ENCODE data around the gene CSRNP3. TPM values are rescaled to one million over a fixed set of nuclear protein-coding genes. Genes with fewer than 3 reads are reported as not detected.

CSRNP3 gene
- total RNA-seq, 1 donor from 2014 or later: 1.9 TPM

- H3K9me3 ChIP-seq: no peaks in the 10 kb centered on the region
- no peak for ATAC-seq
- no peaks in the 10 kb centered on the region for H3K27me3 ChIP-seq
- H3K4me3 ChIP-seq: no peak overlapping the region
- H3K4me1 ChIP-seq: no peaks in the 10 kb centered on the region
- no peaks in the 10 kb centered on the region for H3K36me3 ChIP-seq
- no peak overlapping the region for H3K27ac ChIP-seq
- intact Hi-C loops (cut with DNase I): no loop called here
- TF ChIP-seq, protein P1, sequence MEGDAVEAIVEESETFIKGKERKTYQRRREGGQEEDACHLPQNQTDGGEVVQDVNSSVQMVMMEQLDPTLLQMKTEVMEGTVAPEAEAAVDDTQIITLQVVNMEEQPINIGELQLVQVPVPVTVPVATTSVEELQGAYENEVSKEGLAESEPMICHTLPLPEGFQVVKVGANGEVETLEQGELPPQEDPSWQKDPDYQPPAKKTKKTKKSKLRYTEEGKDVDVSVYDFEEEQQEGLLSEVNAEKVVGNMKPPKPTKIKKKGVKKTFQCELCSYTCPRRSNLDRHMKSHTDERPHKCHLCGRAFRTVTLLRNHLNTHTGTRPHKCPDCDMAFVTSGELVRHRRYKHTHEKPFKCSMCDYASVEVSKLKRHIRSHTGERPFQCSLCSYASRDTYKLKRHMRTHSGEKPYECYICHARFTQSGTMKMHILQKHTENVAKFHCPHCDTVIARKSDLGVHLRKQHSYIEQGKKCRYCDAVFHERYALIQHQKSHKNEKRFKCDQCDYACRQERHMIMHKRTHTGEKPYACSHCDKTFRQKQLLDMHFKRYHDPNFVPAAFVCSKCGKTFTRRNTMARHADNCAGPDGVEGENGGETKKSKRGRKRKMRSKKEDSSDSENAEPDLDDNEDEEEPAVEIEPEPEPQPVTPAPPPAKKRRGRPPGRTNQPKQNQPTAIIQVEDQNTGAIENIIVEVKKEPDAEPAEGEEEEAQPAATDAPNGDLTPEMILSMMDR (IDR thresholded peaks at IDR 0.05): no peak
- DNase-seq: no peak
Measured at GRCh38 chr2:165454905-165455304, 14.6 kb upstream of the CSRNP3 start.

- DNase-seq: no peak
- no peak overlapping the region for H3K27ac ChIP-seq
- H3K4me1 ChIP-seq: no peaks in the 10 kb centered on the region
- TF ChIP-seq, protein P1 (IDR thresholded peaks at IDR 0.05): no peak
- H3K27me3 ChIP-seq: no peaks in the 10 kb centered on the region
- no peak overlapping the region for H3K4me3 ChIP-seq
- H3K36me3 ChIP-seq: no peaks in the 10 kb centered on the region
- intact Hi-C loops (cut with DNase I): no loop called here
- H3K9me3 ChIP-seq: no peaks in the 10 kb centered on the region
- no peak for ATAC-seq
Measured at GRCh38 chr2:165456027-165456426, 13.5 kb upstream of the CSRNP3 start.

DNA sequence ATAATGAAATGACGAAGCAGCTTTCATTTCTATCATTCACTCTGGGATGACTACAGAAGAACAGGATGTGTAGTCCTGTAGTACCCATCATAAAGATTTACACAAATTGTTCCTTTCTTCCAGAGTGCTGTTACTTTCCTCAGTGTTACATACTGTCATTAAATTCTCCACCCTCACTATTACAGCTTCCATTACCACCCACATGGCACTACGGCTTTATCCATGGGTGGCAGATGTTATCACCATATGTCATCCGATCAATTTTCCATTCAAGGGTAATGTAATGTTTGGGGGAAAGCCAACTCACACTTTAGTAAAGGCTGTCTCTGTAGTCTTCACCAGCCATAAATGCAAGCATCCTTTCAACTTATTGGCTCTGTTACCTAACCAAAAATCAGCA, 7.1 kb upstream of the CSRNP3 start:
- no peaks in the 10 kb centered on the region for H3K9me3 ChIP-seq
- no peaks in the 10 kb centered on the region for H3K27me3 ChIP-seq
- H3K27ac ChIP-seq: no peak overlapping the region
- ATAC-seq (no peak), DNase-seq (no peak)
- TF ChIP-seq, protein P1 (IDR thresholded peaks at IDR 0.05): no peak
- intact Hi-C loops (cut with DNase I): no loop called here
- no peak overlapping the region for H3K4me3 ChIP-seq
- no peaks in the 10 kb centered on the region for H3K36me3 ChIP-seq
- no peaks in the 10 kb centered on the region for H3K4me1 ChIP-seq

DNA sequence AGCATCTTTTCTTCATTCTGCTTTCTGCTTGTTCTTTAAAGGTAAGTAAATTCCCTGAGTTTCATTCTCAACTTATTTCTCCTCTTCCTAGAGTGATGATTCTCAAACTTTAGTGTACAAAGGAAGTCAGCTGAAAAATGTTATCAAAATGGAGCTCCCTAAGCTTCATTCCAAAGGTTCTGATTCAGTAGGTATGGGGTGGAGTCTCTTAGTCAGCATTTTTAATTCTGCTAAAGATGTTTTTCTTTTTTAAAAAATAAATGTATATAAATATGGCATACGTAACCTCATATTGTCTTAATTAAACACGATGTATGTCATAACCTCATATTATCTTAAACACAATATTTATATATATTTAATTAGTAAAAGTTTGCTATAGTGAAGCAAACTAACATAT, 3.1 kb upstream of the CSRNP3 start:
- no peaks in the 10 kb centered on the region for H3K27me3 ChIP-seq
- H3K27ac ChIP-seq: no peak overlapping the region
- ATAC-seq (no peak), DNase-seq (no peak)
- H3K4me1 ChIP-seq: peaks cover 3% of the 10 kb centered on the region
- no peaks in the 10 kb centered on the region for H3K36me3 ChIP-seq
- TF ChIP-seq, protein P1 (IDR thresholded peaks at IDR 0.05): no peak
- H3K9me3 ChIP-seq: no peaks in the 10 kb centered on the region
- intact Hi-C loops (cut with DNase I): no loop called here
- H3K4me3 ChIP-seq: no peak overlapping the region

GRCh38 chr2:165467921-165468320, 1.6 kb upstream of the CSRNP3 start:
- ATAC-seq (no peak), DNase-seq (no peak)
- Histone ChIP-seq H3K36me3 (no peaks in the 10 kb centered on the region), H3K4me1 (peaks cover 3% of the 10 kb centered on the region), H3K4me3 (no peak overlapping the region), H3K9me3 (no peaks in the 10 kb centered on the region), H3K27me3 (no peaks in the 10 kb centered on the region), H3K27ac (no peak overlapping the region)
- intact Hi-C loops (cut with DNase I): no loop called here
- TF ChIP-seq, protein P1 (IDR thresholded peaks at IDR 0.05): no peak

DNA sequence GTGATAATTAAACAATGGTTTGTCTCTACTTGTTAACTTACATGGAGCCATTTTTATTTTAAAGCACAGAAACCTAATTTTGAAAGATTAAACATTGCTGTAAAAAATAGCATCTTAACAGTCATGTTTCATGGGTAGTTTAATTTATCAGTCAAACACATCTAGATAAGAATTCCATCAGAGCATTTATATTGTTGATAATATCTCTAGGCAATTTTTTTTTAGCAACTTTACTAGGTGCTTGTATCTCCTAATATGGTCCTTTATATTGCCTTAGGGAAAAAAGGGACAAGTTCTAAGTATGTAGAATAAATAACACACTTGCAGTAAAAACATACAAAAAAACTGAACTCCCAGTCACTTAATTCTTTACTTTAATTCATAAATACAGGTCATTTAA, 863 bp downstream of the CSRNP3 start:
- no peak for ATAC-seq
- Histone ChIP-seq H3K4me3 (peak overlapping the region; percentile 48), H3K27me3 (no peaks in the 10 kb centered on the region)

More for the DNA sequence above, 863 bp downstream of the CSRNP3 start:
- no peak for DNase-seq
- no peak overlapping the region for H3K27ac ChIP-seq
- peaks cover 3% of the 10 kb centered on the region for H3K4me1 ChIP-seq
- no peaks in the 10 kb centered on the region for H3K36me3 ChIP-seq
- TF ChIP-seq, protein P1 (IDR thresholded peaks at IDR 0.05): no peak
- intact Hi-C loops (cut with DNase I): no loop called here
- no peaks in the 10 kb centered on the region for H3K9me3 ChIP-seq
